ENCODE measurements around the gene RNF187.

DNA sequence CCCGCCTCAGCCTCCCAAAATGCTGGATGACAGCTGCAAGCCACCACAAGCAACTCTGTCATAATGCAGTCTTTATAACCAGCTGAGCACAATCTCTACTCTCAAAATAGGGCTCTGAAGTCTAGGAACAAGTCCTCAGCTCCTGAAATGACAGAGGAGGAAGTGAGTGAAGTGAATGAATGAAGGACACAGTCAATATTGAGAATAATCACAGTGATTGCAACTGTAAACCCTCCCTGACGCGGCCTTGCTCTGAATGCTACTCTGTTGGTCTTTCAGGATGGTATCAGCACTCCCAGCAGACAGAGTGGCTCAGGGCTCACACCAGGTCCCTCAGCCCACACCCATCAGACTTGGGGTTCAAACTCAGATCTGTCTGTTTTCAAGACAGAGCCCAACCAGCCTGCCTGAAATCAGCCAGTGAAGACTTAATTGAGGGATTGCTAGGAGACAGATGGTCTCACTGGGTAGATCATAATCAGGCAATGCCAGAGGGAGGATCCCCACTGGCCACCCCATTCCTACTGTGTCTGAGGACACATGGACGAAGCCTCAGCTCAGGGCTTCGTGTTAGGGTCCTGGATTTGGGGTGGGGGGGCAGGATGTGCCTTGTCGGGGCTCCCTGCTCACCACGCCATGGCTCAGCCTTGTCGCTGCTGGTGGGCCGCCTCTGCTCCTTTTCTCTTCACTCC lies 20.9 kb downstream of the RNF187 start:
- TF ChIP-seq, protein P1, sequence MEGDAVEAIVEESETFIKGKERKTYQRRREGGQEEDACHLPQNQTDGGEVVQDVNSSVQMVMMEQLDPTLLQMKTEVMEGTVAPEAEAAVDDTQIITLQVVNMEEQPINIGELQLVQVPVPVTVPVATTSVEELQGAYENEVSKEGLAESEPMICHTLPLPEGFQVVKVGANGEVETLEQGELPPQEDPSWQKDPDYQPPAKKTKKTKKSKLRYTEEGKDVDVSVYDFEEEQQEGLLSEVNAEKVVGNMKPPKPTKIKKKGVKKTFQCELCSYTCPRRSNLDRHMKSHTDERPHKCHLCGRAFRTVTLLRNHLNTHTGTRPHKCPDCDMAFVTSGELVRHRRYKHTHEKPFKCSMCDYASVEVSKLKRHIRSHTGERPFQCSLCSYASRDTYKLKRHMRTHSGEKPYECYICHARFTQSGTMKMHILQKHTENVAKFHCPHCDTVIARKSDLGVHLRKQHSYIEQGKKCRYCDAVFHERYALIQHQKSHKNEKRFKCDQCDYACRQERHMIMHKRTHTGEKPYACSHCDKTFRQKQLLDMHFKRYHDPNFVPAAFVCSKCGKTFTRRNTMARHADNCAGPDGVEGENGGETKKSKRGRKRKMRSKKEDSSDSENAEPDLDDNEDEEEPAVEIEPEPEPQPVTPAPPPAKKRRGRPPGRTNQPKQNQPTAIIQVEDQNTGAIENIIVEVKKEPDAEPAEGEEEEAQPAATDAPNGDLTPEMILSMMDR (IDR thresholded peaks at IDR 0.05), result no peak
- no peak for TF ChIP-seq ZSCAN20 (CRISPR knock-in tag; IDR thresholded peaks at IDR 0.05)
- TF ChIP-seq, protein P2, sequence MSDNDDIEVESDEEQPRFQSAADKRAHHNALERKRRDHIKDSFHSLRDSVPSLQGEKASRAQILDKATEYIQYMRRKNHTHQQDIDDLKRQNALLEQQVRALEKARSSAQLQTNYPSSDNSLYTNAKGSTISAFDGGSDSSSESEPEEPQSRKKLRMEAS (IDR thresholded peaks at IDR 0.05), result no peak

Measured in A549 (cell line).